ENCODE results near the gene SEMA5A. TPM values are rescaled to one million over a fixed set of nuclear protein-coding genes. Genes with fewer than 3 reads are reported as not detected.

The SEMA5A gene
- total and polyA plus RNA-seq, 4 experiments from 2014 or later: 1.1 to 4.5 (median 2.4) TPM

DNA sequence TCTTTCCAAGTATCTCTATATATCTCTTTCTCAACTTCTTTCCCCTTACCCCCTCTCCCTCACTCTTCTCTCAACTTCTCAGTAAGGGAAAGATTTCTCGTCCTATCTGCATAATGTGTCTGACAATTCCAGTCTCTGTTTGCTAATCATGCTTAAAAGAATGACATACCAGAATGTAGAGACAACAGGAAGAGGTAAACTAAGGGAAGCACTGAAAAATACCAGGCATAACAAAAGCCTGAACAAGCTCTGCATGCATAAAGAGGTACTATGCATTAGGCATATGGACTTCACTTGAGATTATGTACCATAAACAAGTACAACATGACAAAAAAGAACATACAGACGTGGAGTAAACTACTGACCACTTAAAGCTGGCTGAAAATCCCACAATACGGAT lies 62.6 kb downstream of the SEMA5A start:
- H3K9me3 ChIP-seq (ENCODE audit: control insufficient read depth in 1 of 2, low read length in 2 of 2): no peaks in the 10 kb centered on the region
- Mint-ChIP-seq H3K4me1 (no peaks in the 10 kb centered on the region), H3K27me3 (no peaks in the 10 kb centered on the region), H3K9me3 (peaks cover 0 to 28% (median 11%) of the 10 kb centered on the region in 8 donors), H3K4me3 (no peak overlapping the region), H3K27ac (no peak overlapping the region), H3K36me3 (no peaks in the 10 kb centered on the region)
- no peak overlapping the region for H3K4me3 ChIP-seq (ENCODE audit: low read length in 2 of 2)
- intact Hi-C loops (cut with micrococcal nuclease): no loop called here
- no peaks in the 10 kb centered on the region for H3K4me1 ChIP-seq (ENCODE audit: insufficient read depth, low read length)
- H3K27me3 ChIP-seq (ENCODE audit: insufficient read depth, low read length): no peaks in the 10 kb centered on the region
- H3K36me3 ChIP-seq (ENCODE audit: insufficient read depth, low read length): no peaks in the 10 kb centered on the region
- no peak overlapping the region for H3K27ac ChIP-seq (ENCODE audit: low read depth, low read length)
- no peak for DNase-seq
- POLR2A ChIA-PET (ENCODE audit: partially characterized antibody): no interaction called here
- CTCF ChIA-PET (ENCODE audit: partially characterized antibody): no interaction called here

DNA sequence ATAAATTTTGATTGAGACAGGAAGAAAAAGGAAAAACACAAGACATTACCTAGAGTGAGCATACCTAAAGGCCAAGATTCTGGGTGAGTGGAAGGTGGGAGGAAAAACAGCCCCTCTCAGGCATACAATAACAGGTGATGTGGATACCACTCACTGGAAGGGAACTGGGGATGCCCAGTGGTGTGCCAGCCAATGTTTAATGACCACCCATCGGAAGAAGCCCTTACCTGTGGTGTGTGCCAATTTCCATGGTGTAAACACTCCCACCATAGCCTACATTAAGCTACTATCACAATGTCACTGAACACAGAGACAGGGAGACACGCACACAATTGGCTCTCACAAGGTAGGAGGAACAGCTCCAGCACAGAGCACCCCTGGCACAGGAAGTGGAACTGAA lies 63.5 kb downstream of the SEMA5A start:
- no peaks in the 10 kb centered on the region for H3K4me1 Mint-ChIP-seq
- no peak overlapping the region for H3K4me3 Mint-ChIP-seq
- ChIA-PET CTCF (ENCODE audit: partially characterized antibody) (no interaction called here), POLR2A (ENCODE audit: partially characterized antibody) (no interaction called here)
- peaks cover 0 to 35% (median 16%) of the 10 kb centered on the region in 8 donors for H3K9me3 Mint-ChIP-seq
- no peaks in the 10 kb centered on the region for H3K27me3 ChIP-seq (ENCODE audit: insufficient read depth, low read length)
- no peak overlapping the region for H3K27ac Mint-ChIP-seq
- no peaks in the 10 kb centered on the region for H3K9me3 ChIP-seq (ENCODE audit: control insufficient read depth in 1 of 2, low read length in 2 of 2)
- H3K4me1 ChIP-seq (ENCODE audit: insufficient read depth, low read length): no peaks in the 10 kb centered on the region
- no peaks in the 10 kb centered on the region for H3K36me3 Mint-ChIP-seq
- no peak for DNase-seq
- no peak overlapping the region for H3K27ac ChIP-seq (ENCODE audit: low read depth, low read length)
- intact Hi-C loops (cut with micrococcal nuclease): no loop called here
- H3K36me3 ChIP-seq (ENCODE audit: insufficient read depth, low read length): no peaks in the 10 kb centered on the region
- H3K27me3 Mint-ChIP-seq: no peaks in the 10 kb centered on the region
- no peak overlapping the region for H3K4me3 ChIP-seq (ENCODE audit: low read length in 2 of 2)

DNA sequence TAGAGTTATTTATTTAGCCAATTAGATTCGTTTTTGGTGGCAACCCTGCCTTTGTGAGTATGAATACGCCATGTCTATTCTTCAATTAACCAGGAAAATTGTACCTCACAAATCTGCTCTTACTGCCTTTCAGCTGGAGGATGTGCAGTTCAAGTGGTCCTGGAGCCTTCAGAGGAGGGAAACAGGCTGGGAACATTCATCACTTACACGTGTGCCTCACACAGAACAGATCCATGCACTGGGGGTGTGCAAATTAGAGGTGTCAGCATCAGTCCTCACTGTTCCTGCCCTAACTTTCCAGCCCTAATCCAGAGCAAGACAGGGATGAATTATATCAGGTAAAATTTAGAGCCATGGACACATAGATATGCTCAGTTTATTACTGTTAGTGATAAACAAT lies 65.4 kb downstream of the SEMA5A start:
- ChIA-PET CTCF (ENCODE audit: partially characterized antibody) (no interaction called here), POLR2A (ENCODE audit: partially characterized antibody) (no interaction called here)
- H3K27ac Mint-ChIP-seq: no peak overlapping the region
- H3K4me3 Mint-ChIP-seq: no peak overlapping the region
- Histone ChIP-seq H3K27me3 (ENCODE audit: insufficient read depth, low read length) (no peaks in the 10 kb centered on the region), H3K27ac (ENCODE audit: low read depth, low read length) (no peak overlapping the region), H3K9me3 (ENCODE audit: control insufficient read depth in 1 of 2, low read length in 2 of 2) (no peaks in the 10 kb centered on the region), H3K4me3 (ENCODE audit: low read length in 2 of 2) (no peak overlapping the region), H3K4me1 (ENCODE audit: insufficient read depth, low read length) (no peaks in the 10 kb centered on the region), H3K36me3 (ENCODE audit: insufficient read depth, low read length) (no peaks in the 10 kb centered on the region)
- H3K9me3 Mint-ChIP-seq: peaks cover 0 to 41% (median 25%) of the 10 kb centered on the region in 8 donors
- no peaks in the 10 kb centered on the region for H3K27me3 Mint-ChIP-seq
- DNase-seq: no peak
- no peaks in the 10 kb centered on the region for H3K4me1 Mint-ChIP-seq
- intact Hi-C loops (cut with micrococcal nuclease): no loop called here
- H3K36me3 Mint-ChIP-seq: no peaks in the 10 kb centered on the region

DNA sequence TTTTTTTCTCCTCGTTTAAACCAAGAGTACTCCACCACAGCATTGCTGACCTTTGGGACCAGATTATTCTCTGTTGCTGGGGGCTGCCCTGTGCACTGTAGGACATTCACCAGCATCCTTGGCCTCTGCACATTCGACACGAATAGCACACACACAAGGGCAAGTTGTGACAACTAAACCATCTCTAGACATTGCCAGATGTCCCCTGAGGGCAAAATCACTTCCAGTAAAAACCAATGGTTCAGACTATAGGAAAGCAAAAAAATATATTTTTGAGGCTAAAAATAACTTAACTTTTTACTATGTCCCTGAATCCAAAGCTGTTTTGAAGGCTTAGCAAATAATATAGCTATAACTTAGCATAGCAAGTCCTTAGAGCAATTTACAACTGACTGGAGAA lies 65.9 kb downstream of the SEMA5A start:
- no peak for DNase-seq
- Histone ChIP-seq H3K27ac (ENCODE audit: low read depth, low read length) (no peak overlapping the region), H3K4me3 (ENCODE audit: low read length in 2 of 2) (no peak overlapping the region), H3K36me3 (ENCODE audit: insufficient read depth, low read length) (no peaks in the 10 kb centered on the region), H3K9me3 (ENCODE audit: control insufficient read depth in 1 of 2, low read length in 2 of 2) (no peaks in the 10 kb centered on the region), H3K4me1 (ENCODE audit: insufficient read depth, low read length) (no peaks in the 10 kb centered on the region), H3K27me3 (ENCODE audit: insufficient read depth, low read length) (no peaks in the 10 kb centered on the region)
- Mint-ChIP-seq H3K4me3 (no peak overlapping the region), H3K9me3 (peaks cover 0 to 43% (median 25%) of the 10 kb centered on the region in 8 donors), H3K27me3 (no peaks in the 10 kb centered on the region), H3K36me3 (no peaks in the 10 kb centered on the region), H3K4me1 (no peaks in the 10 kb centered on the region), H3K27ac (no peak overlapping the region)
- POLR2A ChIA-PET (ENCODE audit: partially characterized antibody): no interaction called here
- CTCF ChIA-PET (ENCODE audit: partially characterized antibody): no interaction called here
- intact Hi-C loops (cut with micrococcal nuclease): no loop called here

DNA sequence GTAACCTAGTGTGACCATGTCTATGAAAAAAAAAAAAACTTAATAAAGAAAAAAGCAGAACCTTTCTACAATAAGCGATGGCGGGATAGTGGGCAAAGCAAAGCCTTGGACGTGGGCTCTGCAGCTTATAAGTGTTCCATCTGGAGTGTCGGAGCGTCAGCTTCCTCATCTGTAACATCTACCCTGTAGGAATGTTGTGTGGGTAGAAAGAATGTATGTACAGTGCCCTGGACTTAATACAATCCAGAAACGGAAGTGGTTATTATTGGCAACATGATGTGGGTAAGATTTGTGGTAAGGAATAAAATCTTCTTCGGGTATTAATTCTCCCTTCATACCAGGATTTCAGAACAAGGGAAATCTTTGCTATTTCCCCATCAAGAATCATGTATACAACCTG lies 66.5 kb downstream of the SEMA5A start:
- H3K4me3 ChIP-seq (ENCODE audit: low read length in 2 of 2): no peak overlapping the region
- H3K9me3 ChIP-seq (ENCODE audit: control insufficient read depth in 1 of 2, low read length in 2 of 2): no peaks in the 10 kb centered on the region
- ChIA-PET POLR2A (ENCODE audit: partially characterized antibody) (no interaction called here), CTCF (ENCODE audit: partially characterized antibody) (no interaction called here)
- no peaks in the 10 kb centered on the region for H3K36me3 ChIP-seq (ENCODE audit: insufficient read depth, low read length)
- no peaks in the 10 kb centered on the region for H3K27me3 Mint-ChIP-seq
- H3K27me3 ChIP-seq (ENCODE audit: insufficient read depth, low read length): no peaks in the 10 kb centered on the region
- H3K4me1 Mint-ChIP-seq: no peaks in the 10 kb centered on the region
- H3K9me3 Mint-ChIP-seq: peaks cover 0 to 44% (median 24%) of the 10 kb centered on the region in 8 donors
- H3K4me1 ChIP-seq (ENCODE audit: insufficient read depth, low read length): no peaks in the 10 kb centered on the region
- DNase-seq: no peak
- no peaks in the 10 kb centered on the region for H3K36me3 Mint-ChIP-seq
- H3K4me3 Mint-ChIP-seq: no peak overlapping the region
- H3K27ac ChIP-seq (ENCODE audit: low read depth, low read length): no peak overlapping the region
- intact Hi-C loops (cut with micrococcal nuclease): no loop called here
- H3K27ac Mint-ChIP-seq: no peak overlapping the region

DNA sequence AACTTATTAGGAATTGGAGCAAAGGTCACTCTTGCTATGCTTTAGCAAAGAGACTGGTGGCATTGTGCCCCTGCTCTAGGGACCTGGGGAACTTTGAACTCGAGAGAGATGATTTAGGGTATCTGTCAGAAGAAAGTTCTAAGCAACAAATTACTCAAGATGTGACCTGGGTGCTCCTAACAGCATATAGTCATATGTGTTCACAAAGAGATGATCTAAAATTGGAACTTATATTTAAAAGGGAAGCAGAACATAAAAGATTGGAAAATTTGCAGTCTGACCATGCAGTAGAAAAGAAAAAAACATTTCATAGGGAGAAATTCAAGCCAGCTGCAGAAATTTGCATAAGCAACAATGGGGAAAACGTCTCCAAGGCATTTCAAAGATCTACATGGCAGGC lies 68.3 kb downstream of the SEMA5A start:
- CTCF ChIA-PET (ENCODE audit: partially characterized antibody): no interaction called here
- POLR2A ChIA-PET (ENCODE audit: partially characterized antibody): no interaction called here
- H3K4me1 Mint-ChIP-seq: no peaks in the 10 kb centered on the region

DNA sequence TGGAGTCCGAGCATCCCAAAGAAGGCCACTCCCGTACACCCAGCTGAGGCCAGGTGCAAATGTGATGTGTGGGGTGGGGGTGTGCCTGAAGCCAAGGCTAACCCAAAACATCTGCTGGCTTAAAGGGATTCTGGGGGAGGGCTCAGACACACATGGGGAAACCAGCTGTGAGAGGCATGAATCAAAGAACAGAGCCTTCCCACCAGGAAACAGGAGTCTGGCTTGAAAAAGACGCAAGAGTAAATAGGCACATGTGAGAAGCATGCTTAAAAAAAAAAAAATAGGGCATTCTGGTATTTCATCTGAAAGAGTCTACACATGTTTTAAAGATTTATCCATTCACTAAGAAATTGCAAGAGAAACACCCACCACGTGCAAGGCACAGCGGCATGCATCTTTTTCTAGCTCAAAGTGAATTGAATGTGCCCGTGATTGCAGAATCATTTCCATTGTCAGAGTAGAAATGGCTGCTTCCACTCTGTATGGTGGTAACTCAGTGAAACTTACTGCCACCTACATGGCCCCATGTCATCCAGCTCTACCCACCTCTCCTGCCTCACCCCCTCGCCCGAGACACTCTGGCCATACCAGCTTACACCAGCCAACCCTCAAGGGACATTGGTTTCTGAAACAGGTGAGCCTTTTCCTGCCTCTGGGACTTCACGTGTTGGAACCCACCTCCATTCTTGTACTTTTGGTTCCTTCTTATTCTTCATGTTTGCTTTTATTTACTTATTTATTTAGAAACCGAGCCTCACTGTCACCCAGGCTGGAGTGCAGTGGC lies 71.5 kb downstream of the SEMA5A start:
- Histone ChIP-seq H3K36me3 (ENCODE audit: insufficient read depth, low read length) (no peaks in the 10 kb centered on the region), H3K27ac (ENCODE audit: low read depth, low read length) (no peak overlapping the region), H3K9me3 (ENCODE audit: control insufficient read depth in 1 of 2, low read length in 2 of 2) (no peaks in the 10 kb centered on the region), H3K4me1 (ENCODE audit: insufficient read depth, low read length) (no peaks in the 10 kb centered on the region), H3K27me3 (ENCODE audit: insufficient read depth, low read length) (no peaks in the 10 kb centered on the region), H3K4me3 (ENCODE audit: low read length in 2 of 2) (no peak overlapping the region)
- peaks cover 0 to 33% (median 22%) of the 10 kb centered on the region in 8 donors for H3K9me3 Mint-ChIP-seq
- no peaks in the 10 kb centered on the region for H3K4me1 Mint-ChIP-seq
- POLR2A ChIA-PET (ENCODE audit: partially characterized antibody): no interaction called here
- H3K4me3 Mint-ChIP-seq: no peak overlapping the region
- intact Hi-C loops (cut with micrococcal nuclease): no loop called here
- DNase-seq: no peak
- no peaks in the 10 kb centered on the region for H3K36me3 Mint-ChIP-seq
- H3K27me3 Mint-ChIP-seq: no peaks in the 10 kb centered on the region
- no peak overlapping the region for H3K27ac Mint-ChIP-seq
- CTCF ChIA-PET (ENCODE audit: partially characterized antibody): no interaction called here

More for the DNA sequence above, 68.3 kb downstream of the SEMA5A start:
- no peaks in the 10 kb centered on the region for H3K36me3 ChIP-seq (ENCODE audit: insufficient read depth, low read length)
- intact Hi-C loops (cut with micrococcal nuclease): no loop called here
- no peak overlapping the region for H3K4me3 ChIP-seq (ENCODE audit: low read length in 2 of 2)
- Mint-ChIP-seq H3K27me3 (no peaks in the 10 kb centered on the region), H3K4me3 (no peak overlapping the region), H3K36me3 (no peaks in the 10 kb centered on the region), H3K27ac (no peak overlapping the region), H3K9me3 (peaks cover 0 to 41% (median 24%) of the 10 kb centered on the region in 8 donors)
- no peak for DNase-seq
- H3K4me1 ChIP-seq (ENCODE audit: insufficient read depth, low read length): no peaks in the 10 kb centered on the region
- no peak overlapping the region for H3K27ac ChIP-seq (ENCODE audit: low read depth, low read length)
- no peaks in the 10 kb centered on the region for H3K9me3 ChIP-seq (ENCODE audit: control insufficient read depth in 1 of 2, low read length in 2 of 2)
- H3K27me3 ChIP-seq (ENCODE audit: insufficient read depth, low read length): no peaks in the 10 kb centered on the region

Measured in CD4-positive, alpha-beta memory T cell (primary cell).